HPDE6-E6E7 (cell line): ENCODE measurements around the gene PAPPA2.
A peak's percentile ranks its signal among the peaks of the same experiment; 100 is the strongest.
"Not testable (repeated sequence)": the region's sequence is repeated elsewhere in the genome, so short reads cannot be mapped to it uniquely, and the experiment has no call there.

Experiments used
- DNase-seq: peaks from one replicate; pipeline ENCODE4 v3.0.0; 2011; ENCODE audit warnings: missing footprints; ENCODE audit errors: extremely low spot score

Gene PAPPA2

GRCh38 chr1:176603696-176604095, 140.7 kb downstream of the PAPPA2 start:
- DNase-seq: no peak

GRCh38 chr1:176604461-176604860, 141.5 kb downstream of the PAPPA2 start:
- no peak for DNase-seq

- DNase-seq: no peak
These were observed 142.2 kb downstream of the PAPPA2 start for GRCh38 chr1:176605176-176605575.

- DNase-seq: no peak
These were observed 146.8 kb downstream of the PAPPA2 start for GRCh38 chr1:176609556-176610408.

GRCh38 chr1:176612791-176613190, 149.8 kb downstream of the PAPPA2 start:
- no peak for DNase-seq

- no peak for DNase-seq
These were observed 154.9 kb downstream of the PAPPA2 start for GRCh38 chr1:176617881-176618280.

- DNase-seq: no peak
These were observed 156.3 kb downstream of the PAPPA2 start for GRCh38 chr1:176619261-176619660.

- no peak for DNase-seq
These were observed 162.4 kb downstream of the PAPPA2 start for GRCh38 chr1:176625365-176625764.

GRCh38 chr1:176626572-176627061, 163.6 kb downstream of the PAPPA2 start:
- DNase-seq: no peak

GRCh38 chr1:176628775-176629174, 165.8 kb downstream of the PAPPA2 start:
- no peak for DNase-seq

GRCh38 chr1:176634733-176635132, 171.8 kb downstream of the PAPPA2 start:
- DNase-seq: not testable (repeated sequence)

GRCh38 chr1:176638713-176639526, 175.9 kb downstream of the PAPPA2 start:
- DNase-seq: no peak

- no peak for DNase-seq
These were observed 180.6 kb downstream of the PAPPA2 start for GRCh38 chr1:176643536-176643935.

- DNase-seq: no peak
These were observed 185.6 kb downstream of the PAPPA2 start for GRCh38 chr1:176648556-176648955.

- no peak for DNase-seq
These were observed 193.5 kb downstream of the PAPPA2 start for GRCh38 chr1:176656257-176656995.

GRCh38 chr1:176669782-176670181, 206.8 kb downstream of the PAPPA2 start:
- no peak for DNase-seq

- no peak for DNase-seq
These were observed 207.9 kb downstream of the PAPPA2 start for GRCh38 chr1:176670853-176671252.

GRCh38 chr1:176682830-176683535, 220.0 kb downstream of the PAPPA2 start:
- no peak for DNase-seq

GRCh38 chr1:176691251-176692228, 228.6 kb downstream of the PAPPA2 start:
- DNase-seq: peak; percentile 17

GRCh38 chr1:176692431-176692830, 229.5 kb downstream of the PAPPA2 start:
- DNase-seq: no peak
